ENCODE measurements around the gene SCARF1. TPM values are rescaled to one million over a fixed set of nuclear protein-coding genes. Genes with fewer than 3 reads are reported as not detected.
A peak's percentile ranks its signal among the peaks of the same experiment; 100 is the strongest.

SCARF1 gene
- total and polyA plus RNA-seq, 9 donors = 1.7 to 10.2 (median 5.7) TPM

DNA sequence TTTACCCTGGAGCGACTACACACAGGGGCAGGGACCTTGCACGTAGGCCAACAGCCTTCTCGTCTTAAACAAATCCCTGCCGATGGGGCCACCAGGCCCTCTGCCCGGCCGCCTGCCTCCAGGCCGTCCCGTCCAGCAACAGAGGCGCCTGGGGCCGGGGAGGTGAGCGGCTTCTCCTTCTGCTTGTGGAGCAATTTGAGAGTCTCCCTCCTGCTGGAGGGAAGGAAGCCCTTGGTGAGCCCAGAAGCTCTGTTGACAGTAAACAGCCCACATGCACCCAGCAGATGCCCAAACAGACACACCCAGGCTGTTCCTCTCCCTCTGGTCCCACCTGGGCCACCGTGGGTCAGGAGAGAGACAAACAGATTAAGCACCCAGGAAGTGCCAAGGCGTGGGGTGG lies 25.0 kb downstream of the SCARF1 start:
- intact Hi-C loops (cut with DNase I) = loop anchor here in 1 of 4 donors (2.0 kb wide), 1 partner anchor 40 kb away; no protein-coding TSS in a partner anchor
- Histone ChIP-seq H3K27me3 (no peaks in the 10 kb centered on the region), H3K27ac (no peak overlapping the region), H3K36me3 (no peaks in the 10 kb centered on the region), H3K4me1 (ENCODE audit: insufficient read depth) (peaks cover 1% of the 10 kb centered on the region), H3K4me3 (no peak overlapping the region), H3K9me3 (no peaks in the 10 kb centered on the region)
- TF ChIP-seq EP300 (IDR thresholded peaks at IDR 0.05) (no peak), POLR2A (IDR thresholded peaks at IDR 0.05) (no peak)
- TF ChIP-seq, protein P1, sequence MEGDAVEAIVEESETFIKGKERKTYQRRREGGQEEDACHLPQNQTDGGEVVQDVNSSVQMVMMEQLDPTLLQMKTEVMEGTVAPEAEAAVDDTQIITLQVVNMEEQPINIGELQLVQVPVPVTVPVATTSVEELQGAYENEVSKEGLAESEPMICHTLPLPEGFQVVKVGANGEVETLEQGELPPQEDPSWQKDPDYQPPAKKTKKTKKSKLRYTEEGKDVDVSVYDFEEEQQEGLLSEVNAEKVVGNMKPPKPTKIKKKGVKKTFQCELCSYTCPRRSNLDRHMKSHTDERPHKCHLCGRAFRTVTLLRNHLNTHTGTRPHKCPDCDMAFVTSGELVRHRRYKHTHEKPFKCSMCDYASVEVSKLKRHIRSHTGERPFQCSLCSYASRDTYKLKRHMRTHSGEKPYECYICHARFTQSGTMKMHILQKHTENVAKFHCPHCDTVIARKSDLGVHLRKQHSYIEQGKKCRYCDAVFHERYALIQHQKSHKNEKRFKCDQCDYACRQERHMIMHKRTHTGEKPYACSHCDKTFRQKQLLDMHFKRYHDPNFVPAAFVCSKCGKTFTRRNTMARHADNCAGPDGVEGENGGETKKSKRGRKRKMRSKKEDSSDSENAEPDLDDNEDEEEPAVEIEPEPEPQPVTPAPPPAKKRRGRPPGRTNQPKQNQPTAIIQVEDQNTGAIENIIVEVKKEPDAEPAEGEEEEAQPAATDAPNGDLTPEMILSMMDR (IDR thresholded peaks at IDR 0.05) = no peak
- 87 to 92% (median 88%) methylated on average over 13 of the region's 13 CpGs for WGBS, 3 donors
- DNase-seq = no peak

DNA sequence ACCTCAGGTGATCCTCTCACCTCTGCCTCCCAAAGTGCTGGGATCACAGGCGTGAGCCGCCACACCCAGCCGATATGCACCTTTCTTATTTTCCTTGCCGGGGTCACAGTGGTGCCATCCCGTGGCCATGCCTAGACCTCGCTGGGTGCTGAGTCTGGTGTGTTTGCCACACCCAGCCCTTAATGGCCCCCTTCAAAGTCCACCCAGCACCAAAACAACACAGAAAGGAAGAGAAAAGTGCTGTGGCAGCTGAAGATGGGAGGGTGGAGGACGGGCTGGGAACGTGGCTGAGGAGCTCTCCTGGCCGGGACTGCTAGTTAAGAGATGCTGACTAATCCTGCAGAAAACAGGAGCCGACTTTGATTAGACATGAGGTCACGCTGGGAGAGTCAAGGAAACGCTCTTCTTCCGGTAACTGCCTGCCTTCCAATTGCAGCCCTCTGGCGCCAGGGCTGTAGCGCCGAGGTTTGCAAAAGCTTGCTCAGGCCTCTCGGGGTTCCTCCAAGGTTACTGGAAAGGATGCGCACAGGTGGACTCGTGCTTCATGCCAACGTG lies 27.8 kb downstream of the SCARF1 start:
- intact Hi-C loops (cut with DNase I) = no loop called here
- Histone ChIP-seq H3K27me3 (no peaks in the 10 kb centered on the region), H3K9me3 (no peaks in the 10 kb centered on the region), H3K36me3 (no peaks in the 10 kb centered on the region), H3K27ac (peak overlapping the region in 1 of 2 donors; percentile 59), H3K4me3 (no peak overlapping the region), H3K4me1 (ENCODE audit: insufficient read depth) (peaks cover 1% of the 10 kb centered on the region)
- TF ChIP-seq EP300 (IDR thresholded peaks at IDR 0.05) (no peak), POLR2A (IDR thresholded peaks at IDR 0.05) (no peak)
- TF ChIP-seq, protein P1 (IDR thresholded peaks at IDR 0.05) = no peak
- DNase-seq = peak; percentile 50 to 64 (median 57)
- 33 to 40% (median 36%) methylated on average over 20 of the region's 20 CpGs for WGBS, 3 donors

DNA sequence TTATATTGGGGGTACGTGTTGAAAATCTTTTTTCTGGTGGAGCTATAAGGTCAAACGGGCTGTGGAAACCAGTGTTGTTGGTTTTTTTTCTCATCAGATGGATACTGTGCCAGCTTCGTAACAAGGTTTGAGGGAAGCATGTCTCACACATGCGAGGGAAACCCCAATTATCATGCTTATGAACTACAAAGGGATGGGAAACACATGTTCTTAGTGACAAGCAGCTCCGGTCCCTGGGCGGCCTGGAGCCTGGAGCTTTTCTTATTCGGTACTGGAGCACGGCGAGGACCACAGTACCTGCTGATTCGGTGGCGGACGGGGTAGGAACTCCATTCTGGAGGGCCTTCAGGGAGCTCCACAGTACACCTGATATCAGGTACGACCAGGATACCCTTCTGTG lies 29.4 kb downstream of the SCARF1 start:
- Histone ChIP-seq H3K9me3 (no peaks in the 10 kb centered on the region), H3K4me3 (no peak overlapping the region), H3K4me1 (ENCODE audit: insufficient read depth) (peaks cover 1% of the 10 kb centered on the region), H3K27ac (no peak overlapping the region), H3K27me3 (no peaks in the 10 kb centered on the region), H3K36me3 (no peaks in the 10 kb centered on the region)
- no peak for DNase-seq
- intact Hi-C loops (cut with DNase I) = no loop called here
- WGBS, 3 donors = 86 to 89% (median 88%) methylated on average over 13 of the region's 13 CpGs
- TF ChIP-seq EP300 (IDR thresholded peaks at IDR 0.05) (no peak), POLR2A (IDR thresholded peaks at IDR 0.05) (no peak)
- TF ChIP-seq, protein P1 (IDR thresholded peaks at IDR 0.05) = no peak

DNA sequence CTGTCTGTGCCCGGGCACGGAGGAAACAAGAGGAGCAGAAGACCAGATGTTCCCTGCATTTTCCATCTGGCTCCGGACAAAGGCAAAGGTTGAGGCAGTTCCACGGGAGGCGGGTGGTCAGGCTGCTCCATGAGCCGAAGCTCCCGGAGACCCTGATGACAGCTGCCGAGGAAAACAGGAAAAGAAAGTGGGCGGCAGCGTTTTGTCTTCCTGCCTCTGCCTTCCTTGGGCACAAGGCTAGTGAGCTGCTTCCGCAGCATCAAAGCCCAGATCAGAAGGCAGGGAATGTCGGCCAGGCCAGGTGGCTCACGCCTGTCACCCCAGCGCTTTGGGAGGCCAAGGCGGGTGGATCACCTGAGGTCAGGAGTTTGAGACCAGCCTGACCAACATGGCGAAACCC lies 33.1 kb downstream of the SCARF1 start:
- Histone ChIP-seq H3K36me3 (no peaks in the 10 kb centered on the region), H3K4me1 (ENCODE audit: insufficient read depth) (no peaks in the 10 kb centered on the region), H3K9me3 (no peaks in the 10 kb centered on the region), H3K4me3 (no peak overlapping the region), H3K27ac (no peak overlapping the region), H3K27me3 (no peaks in the 10 kb centered on the region)
- intact Hi-C loops (cut with DNase I) = no loop called here
- no peak for DNase-seq
- 41 to 72% (median 65%) methylated on average over 12 to 16 of the region's 16 CpGs for WGBS, 3 donors
- TF ChIP-seq, protein P1 (IDR thresholded peaks at IDR 0.05) = no peak
- TF ChIP-seq POLR2A (IDR thresholded peaks at IDR 0.05) (no peak), EP300 (IDR thresholded peaks at IDR 0.05) (no peak)

Measured in ovary (tissue), 9 donors.